Neural cell (in vitro differentiated cells): ENCODE measurements around the gene NT5DC2.

Experiments used
- CTCF ChIP-seq: fragments of 450-650 bp; IDR thresholded peaks from 2 replicates; pipeline ENCODE4 v1.5.1; 2014; ENCODE audit warnings: antibody characterized with exemption, mild to moderate bottlenecking, moderate library complexity; ENCODE audit not compliant: poor library complexity, severe bottlenecking
- EZH2 ChIP-seq: fragments of 200-600, 300-800 bp; shearing (Covaris generic), sonication (generic); IDR thresholded peaks from 2 replicates; pipeline ENCODE4 v1.6.1; 2014; ENCODE audit warnings: antibody characterized with exemption, low read length, borderline replicate concordance, mild to moderate bottlenecking; ENCODE audit not compliant: insufficient read depth, poor library complexity, severe bottlenecking
- MXI1 ChIP-seq: fragments of 450-650 bp; conservative IDR thresholded peaks from 2 replicates; pipeline ENCODE4 v1.6.1; 2014; ENCODE audit warnings: antibody characterized with exemption, mild to moderate bottlenecking; ENCODE audit not compliant: poor library complexity, severe bottlenecking
- REST ChIP-seq: IDR thresholded peaks from 2 replicates; pipeline ENCODE4 v1.6.1; 2012; ENCODE audit warnings: borderline replicate concordance

DNA sequence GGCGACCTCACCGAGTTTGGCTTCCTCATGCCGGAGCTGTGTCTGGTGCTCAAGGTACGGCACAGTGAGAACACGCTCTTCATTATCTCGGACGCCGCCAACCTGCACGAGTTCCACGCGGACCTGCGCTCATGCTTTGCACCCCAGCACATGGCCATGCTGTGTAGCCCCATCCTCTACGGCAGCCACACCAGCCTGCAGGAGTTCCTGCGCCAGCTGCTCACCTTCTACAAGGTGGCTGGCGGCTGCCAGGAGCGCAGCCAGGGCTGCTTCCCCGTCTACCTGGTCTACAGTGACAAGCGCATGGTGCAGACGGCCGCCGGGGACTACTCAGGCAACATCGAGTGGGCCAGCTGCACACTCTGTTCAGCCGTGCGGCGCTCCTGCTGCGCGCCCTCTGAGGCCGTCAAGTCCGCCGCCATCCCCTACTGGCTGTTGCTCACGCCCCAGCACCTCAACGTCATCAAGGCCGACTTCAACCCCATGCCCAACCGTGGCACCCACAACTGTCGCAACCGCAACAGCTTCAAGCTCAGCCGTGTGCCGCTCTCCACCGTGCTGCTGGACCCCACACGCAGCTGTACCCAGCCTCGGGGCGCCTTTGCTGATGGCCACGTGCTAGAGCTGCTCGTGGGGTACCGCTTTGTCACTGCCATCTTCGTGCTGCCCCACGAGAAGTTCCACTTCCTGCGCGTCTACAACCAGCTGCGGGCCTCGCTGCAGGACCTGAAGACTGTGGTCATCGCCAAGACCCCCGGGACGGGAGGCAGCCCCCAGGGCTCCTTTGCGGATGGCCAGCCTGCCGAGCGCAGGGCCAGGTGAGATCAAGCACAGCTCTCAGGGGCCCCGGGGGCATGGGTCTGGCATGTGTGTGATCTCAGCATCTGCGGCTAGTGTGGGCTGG, 45.6 kb downstream of the NT5DC2 start:
- TF ChIP-seq MXI1: no peak
- no peak for TF ChIP-seq CTCF
- TF ChIP-seq REST: no peak
- no peak for TF ChIP-seq EZH2
